Tongue (tissue), 2 donors: ENCODE results near the gene KSR1. TPM values are rescaled to one million over a fixed set of nuclear protein-coding genes. Genes with fewer than 3 reads are reported as not detected.
"Not testable (repeated sequence)": the region's sequence is repeated elsewhere in the genome, so short reads cannot be mapped to it uniquely, and the experiment has no call there.

Experiments
- DNase-seq: peaks from one replicate; pipeline ENCODE4 v3.0.0-alpha.2; 2015
- total RNA-seq: library from RNA; depleted of rRNA; stranded (reverse); fragments of >200 nt; gene quantifications from one replicate; pipeline ENCODE4 v1.2.3, GENCODE V29; 2014

The KSR1 gene
- total RNA-seq, 1 donor from 2014 or later = 54.1 TPM

DNA sequence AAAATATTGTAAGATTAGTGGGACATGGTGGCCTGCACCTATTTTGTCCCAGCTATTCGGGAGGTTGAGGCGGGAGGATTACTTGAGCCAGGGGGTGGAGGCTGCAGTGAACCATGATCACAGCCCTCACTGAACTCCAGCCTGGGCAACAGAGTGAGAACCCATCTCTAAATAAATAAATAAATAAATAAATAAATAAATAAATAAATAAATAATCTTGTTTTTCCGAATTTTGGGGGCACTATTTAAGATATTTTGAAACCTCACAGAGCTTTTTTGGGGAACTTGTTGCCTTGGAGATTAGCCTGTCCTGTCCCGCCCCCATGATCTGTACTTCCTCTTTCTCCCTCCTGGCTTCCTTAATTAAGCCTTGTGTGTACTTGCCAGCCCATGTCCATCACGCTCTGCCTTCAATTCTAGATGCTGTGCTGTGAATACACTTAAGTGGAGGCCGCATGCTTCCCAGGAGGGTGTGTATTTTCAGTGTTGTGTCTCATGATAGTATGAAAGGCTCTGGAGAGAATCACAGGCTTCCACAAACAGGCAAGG is 179.1 kb downstream of the KSR1 start:
- peak; percentile 25 for DNase-seq

DNA sequence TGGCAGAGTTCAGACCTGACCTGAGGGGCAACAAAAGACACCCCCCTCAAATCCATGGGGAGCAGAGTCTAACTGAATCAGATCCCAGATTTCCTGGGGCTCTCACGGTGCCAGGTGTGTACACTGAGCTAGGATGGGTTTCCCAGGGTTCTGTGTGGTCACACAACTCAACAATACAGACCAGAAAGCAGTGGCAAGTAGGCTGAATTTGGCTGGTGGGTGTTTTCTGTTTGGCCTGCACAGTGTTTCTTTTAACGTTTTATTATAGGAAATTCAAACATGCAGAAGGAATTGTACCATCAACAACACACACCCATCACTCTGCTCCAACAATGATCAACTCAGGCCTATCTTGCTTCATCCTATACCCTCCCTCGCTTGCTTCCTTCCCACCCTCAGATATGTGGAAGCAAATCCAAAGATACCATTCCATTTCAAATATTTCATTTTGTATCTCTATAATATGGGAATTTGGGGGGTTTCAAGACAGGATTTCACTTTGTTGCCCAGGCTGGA is 179.8 kb downstream of the KSR1 start:
- not testable (repeated sequence) for DNase-seq

DNA sequence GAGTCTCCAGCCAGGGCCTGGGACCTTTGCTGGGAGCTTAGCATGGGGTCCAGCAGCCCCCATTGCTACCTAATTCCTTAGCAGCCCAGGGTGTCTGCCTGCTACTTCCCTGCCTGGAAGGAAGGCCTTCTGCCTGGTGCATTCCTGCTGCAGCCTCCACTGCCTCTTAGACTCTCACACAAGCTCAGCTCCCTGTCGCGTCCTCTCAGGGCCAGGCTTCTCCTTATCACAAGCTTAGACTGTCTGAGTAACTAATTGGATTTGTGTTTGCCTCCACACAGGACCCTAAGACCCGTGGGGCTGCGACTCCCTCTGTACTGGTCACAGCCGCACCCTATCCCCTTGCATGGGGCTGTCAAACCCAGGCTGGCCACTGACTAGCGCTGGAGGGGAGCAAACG is 181.6 kb downstream of the KSR1 start:
- not testable (repeated sequence) for DNase-seq

DNA sequence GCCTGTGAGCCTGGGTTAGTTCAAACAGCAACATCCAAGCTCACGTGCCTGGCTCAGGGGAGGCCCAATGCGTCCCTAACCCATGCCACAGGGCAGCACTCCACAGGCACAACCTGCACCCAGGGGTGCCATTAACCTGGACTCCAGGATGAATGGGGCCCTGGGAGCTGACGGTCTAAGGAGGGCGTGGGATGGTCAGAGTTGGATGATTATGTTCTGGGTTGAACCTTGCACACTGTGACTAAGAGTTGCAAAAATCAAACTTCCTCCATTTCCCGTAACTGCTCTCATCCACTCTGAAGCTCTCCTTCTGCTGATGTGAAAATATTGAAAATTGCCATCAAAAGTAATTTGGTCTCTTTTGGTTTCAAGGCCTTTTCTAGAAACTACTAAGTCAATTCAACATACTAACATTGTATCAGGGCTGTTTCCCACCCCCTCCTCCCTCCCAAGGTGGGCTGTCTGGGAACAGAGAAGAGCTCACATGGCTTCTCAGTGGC is 182.2 kb downstream of the KSR1 start:
- DNase-seq = not testable (repeated sequence)

DNA sequence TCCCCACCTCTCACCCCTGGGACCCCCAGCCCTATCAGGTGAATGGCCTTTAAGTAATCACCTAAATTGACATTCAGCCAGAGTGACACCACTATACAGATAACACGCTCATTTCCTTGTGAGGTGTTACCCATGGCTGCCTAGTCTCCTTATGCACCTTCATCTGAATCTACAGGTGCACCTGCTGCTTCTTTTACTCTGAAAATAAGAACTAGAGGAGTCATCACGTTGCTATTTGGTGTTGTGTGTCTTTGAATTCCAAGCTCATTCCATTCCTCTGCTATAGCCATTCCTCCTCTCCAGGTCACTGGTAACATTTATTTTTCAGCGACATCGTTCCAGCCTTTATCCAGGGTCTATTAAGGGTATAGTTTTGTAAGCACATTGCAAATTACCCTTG is 184.5 kb downstream of the KSR1 start:
- DNase-seq = no peak

DNA sequence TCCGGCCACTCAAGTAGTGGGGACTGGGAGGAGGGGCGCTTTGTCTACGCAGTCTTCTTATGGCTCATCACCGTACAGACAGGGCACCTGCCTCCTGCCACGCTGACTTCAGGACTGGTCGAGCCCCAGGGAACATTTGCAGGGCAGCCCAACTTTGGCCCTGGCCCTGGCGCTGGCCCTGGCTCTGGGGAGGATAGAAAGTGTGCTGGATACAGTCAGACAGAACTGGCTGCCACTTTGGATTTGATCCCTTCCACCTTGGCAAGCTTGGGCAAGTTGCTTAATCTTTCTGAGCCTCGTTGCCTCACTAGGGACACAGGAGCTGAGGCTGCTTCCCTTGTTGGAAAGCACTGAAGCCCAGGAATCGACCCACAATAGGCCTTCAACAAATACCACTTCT is 188.3 kb downstream of the KSR1 start:
- no peak for DNase-seq

DNA sequence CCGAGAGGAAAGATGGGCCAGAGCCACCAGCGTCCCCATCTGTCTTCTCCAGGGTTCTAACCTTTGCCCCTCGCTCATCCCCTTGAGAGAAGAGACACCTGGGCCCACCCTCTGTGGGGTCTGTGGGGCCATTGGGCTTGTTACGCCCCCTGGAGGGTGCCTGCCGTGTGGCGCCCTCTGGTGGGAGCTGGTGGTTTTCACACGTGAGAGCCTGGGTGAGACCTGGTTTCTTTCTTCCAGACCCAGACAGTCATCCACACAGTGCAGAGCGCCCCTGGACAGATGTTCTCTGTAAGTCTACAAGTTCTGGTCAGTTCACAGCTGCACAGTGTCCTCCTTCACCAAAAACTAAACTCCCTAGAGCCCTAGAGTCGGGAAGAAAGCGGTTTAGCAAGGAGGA is 189.4 kb downstream of the KSR1 start:
- not testable (repeated sequence) for DNase-seq

DNA sequence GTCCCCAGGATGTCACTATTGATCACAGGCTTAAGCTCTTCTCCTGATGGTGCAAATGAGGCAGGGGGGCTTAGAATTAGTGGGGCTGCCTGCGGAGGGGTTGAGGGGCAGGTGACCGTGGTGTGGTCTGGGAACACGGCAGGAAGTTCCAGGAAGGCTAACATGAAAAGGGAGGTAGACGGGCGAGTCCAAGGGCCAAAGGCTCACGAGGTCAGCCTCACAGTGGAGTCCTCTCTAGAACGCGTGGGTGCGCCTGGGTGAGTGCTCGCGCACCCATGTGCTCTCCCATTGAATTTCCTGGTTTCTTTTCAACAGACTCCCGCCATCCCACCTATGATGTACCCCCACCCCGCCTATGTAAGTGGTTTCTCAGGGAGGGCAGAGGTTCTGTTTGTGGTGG is 190.0 kb downstream of the KSR1 start:
- no peak for DNase-seq

DNA sequence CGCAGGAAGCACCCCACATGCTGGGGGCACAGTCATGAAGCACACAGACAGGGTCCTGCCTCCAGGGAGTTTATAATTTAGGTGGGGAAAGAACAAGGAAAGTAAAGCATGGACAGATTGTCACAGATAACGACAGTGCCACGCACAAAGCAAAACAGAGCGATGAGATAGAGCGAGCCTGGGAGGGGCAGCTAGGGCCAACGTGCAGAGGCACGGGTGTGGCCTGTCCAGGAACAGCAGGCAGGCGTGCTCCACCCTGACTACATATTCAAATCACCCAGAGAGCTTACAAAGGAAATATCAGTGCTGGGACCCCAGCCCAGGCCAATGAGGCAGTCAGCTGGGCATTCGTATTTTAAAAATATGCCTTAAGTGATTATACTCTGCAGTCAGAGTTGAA is 191.5 kb downstream of the KSR1 start:
- DNase-seq = no peak

DNA sequence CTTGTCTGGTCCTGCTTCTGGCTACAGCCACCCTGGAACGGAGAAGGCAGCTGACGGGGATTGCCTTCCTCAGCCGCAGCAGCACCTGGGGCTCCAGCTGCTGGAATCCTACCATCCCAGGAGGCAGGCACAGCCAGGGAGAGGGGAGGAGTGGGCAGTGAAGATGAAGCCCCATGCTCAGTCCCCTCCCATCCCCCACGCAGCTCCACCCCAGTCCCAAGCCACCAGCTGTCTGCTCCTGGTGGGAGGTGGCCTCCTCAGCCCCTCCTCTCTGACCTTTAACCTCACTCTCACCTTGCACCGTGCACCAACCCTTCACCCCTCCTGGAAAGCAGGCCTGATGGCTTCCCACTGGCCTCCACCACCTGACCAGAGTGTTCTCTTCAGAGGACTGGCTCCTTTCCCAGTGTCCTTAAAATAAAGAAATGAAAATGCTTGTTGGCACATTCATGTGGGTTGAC is 192.9 kb downstream of the KSR1 start:
- DNase-seq = not testable (repeated sequence)

DNA sequence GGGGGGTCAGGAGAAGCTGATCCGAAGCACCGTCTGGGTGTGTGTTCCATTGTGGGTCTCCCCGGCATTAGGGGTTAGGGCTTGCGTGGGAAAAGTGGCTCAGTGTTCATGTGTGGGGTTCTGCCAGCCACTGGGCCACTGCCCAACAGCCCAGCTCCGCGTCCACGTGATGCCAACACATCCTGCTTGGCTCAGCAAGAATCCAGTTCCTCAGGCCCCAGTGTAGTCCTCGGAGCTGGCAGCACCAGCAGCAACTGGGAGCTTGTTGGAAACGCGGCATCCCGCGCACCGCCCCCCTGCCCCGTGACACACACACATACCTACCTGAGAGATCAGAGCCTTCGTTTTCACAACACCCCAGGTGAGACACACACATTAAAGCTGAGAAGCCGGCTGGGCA is 193.7 kb downstream of the KSR1 start:
- DNase-seq = no peak

DNA sequence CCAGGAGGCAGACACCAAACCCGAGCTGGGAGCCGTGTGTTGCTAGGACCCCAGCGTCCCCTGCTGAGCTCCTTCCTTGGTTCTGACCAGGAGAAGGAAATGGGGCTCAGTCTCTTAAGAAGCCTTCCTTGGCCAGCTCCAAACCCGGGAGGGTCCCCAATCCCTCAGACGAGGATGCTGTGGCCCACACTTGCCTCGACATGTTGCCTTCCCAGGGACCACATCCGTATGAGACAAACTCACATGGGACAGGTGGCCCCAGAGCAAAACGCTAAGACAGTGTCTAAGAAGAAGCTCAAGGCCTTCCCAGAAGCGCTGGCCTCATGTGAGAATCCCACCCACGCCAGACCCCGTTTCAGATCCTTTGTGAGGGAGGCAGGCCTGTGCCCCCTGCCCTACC is 194.6 kb downstream of the KSR1 start:
- no peak for DNase-seq

DNA sequence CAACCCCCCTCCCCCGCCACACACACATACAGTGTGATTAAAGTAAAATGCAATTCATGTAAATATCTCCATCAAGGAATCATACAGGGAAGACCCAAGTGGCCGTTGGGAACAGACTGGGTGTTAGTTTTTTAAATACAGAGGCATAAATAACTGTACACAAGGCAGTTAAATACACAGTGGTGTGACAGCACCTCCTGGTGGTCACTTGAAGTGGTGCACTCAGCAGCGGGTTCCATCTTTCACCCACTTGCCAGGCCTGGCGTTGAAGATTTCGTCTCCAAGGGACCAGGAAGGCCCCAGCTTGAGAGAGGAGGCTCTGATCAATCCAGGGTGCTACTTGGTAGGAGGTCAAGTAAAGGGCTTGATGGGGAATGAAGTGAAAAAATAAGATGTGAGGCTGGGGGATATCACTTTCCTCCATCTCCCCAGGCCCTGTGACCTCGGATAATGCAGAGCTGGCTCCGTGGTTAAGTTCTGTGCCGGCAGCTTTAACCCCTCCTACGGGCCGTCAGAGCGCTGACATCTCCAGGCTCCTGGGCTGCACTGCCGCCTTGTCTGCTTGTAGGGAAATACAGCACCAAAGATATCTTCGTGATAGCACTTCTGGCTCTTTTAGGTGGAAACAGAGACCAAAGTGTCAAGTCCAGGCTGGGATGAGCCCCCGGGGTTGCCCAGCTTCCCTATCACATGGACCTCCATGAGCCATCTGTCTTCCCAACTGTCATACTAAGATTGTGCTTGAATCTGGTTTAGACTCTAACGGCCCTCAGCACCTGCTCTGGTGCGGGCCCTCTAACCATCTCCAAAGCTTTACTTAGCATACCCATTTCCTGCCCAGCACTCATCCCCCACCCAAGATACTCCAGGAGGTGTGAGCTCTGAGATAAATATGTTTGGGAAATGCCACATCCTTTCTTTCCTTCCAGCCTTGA is 195.4 kb downstream of the KSR1 start:
- peak; percentile 57 for DNase-seq

DNA sequence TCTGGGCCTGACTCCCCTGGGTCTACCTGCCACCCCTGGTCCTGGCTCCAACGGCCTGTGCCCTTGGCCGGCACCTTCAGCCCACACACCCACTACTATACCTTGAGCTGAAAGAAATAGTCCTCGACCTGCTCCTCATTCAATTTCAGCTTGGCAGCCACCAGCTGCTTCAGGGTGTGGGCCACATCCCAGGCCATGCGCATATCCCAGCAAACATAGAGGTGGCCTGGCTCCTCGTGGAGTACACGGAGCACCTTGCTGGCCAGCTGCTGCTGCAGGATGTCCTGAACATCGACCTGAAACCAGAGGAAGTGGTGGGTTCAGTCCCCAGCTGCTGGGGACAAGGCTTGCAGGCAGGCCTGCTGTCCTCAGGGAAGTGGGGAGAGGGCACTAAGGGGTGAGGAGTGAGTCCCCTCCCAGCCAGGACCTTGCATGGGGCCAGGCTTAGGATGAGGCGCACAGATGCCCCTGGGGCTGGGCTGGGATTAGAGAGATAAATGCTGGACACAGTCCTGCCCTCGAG is 197.3 kb downstream of the KSR1 start:
- DNase-seq = not testable (repeated sequence)

DNA sequence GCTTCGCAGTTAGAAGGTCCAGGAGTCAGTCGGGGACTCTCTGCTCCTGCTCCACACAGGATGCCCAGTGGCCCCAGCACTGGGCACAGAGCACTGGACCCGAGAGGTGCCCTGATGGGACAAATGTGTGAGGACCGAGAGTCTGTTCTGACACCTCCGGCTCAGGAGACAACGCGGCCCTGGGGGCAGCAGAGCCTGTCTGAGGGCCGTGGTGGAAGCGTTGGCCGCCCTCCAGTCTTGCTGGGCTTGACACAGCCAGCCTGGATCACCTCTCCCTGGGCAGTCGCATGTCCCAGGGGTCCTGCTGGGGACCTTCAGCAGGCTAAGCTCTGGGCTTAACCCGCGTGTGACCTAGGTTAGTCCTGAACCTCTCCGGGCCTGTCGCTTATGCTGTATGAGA is 197.9 kb downstream of the KSR1 start:
- no peak for DNase-seq

DNA sequence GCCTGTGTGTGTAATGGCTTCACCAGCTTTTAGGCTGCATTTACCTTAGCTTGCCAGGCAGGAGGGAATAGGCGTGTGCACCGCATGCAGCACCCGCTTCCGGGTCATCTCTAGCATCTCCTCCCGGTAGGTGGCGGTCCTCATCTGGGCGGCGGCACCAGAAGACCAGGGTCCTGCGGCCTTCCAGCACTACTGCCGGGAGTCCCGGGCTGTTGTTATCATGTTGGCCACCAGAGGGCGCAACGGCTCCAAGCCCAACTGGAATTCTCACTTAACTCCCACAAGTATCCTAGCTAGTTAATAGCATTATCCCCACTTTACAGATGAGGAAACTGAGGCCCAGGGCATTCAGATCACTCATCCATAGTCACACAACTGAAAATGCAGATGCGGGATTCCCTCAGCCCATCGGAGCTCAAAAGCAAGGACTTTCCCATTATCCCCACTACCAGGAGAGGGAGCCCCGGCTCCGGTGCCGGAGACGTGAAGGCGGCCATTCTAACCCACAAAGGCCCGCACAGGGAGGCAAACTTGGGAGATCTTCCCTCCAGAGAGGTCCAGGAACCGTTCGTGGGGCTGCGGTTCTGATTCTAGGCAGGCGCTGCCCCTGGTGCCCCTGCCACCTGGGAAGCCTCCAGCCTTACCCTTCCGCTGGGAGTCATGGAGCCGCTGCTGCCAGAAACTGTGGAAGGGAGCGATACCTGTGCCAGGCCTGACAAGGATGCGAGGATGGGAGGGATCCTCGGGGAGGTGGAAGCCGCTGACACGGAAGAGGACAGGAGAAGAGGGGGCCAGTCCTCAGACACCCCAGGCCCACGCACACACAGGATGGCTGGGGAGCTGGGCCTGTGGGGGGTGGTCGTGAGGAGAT is 198.6 kb downstream of the KSR1 start:
- DNase-seq = peak; percentile 81

DNA sequence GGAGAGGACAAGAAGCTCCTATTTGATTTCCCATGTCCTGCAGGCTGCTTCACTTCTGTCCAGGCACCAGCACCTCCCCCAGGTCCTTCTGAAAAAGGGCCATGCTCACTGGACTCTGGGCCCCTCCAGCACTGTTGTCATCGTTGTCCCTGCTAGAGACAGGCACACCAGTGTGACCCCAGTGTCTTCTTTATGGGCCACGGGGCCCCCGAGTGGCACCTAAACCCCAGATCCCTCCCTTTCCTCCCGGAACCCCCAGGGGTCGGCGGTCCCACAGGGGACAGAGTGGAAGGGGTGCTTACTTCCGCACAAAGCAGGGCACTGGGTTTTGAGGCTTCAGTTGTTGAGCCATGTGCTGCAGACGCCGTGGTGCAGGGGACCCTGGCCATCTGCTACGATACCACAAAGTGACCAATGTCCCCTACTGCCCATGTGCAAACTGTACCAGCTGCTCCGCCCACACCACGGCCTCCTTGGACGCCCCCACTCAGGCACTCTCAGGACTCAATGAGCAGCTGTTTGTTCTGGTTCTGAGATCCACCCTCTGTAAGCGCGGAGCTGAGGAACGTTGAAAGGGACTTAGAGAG is 199.4 kb downstream of the KSR1 start:
- DNase-seq = not testable (repeated sequence)

DNA sequence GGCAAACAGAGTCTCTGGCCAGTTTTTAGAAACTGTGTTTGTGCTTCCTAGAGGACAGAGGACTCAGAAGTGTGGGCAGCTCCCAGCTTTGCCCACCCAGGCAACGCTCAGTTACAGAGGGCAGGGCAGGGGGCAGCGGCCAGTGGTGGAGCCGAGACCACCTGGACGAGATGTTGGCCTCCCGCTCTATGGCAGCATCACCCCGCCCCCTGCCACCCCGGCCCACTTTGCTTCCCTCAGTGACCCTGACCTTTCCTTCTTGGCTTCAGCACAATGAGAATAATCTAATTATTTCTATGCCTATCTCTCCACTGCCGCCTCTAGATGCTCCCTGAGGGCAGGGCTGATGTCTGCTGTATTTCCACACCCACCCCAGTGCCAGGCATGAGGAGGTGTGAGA is 200.4 kb downstream of the KSR1 start:
- DNase-seq = not testable (repeated sequence)

DNA sequence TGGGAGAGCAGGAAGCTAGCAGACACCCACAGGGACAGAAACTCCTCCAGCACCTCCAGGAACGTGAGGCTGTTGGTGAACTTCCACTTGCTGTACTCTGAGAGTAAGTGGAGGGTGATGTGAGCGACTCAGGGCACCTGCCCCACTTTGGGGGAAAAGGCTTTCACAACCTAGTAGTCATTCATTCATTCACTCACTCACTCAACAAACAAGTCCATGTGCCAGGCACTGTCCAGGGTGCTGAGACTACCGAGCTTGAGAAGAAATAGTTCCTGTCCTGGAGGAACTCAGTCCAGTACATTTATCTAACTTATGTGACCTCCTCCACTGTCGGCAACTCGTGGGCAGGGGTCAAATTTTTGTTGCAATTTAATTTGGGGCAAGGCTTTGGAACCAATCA is 201.4 kb downstream of the KSR1 start:
- DNase-seq = peak; percentile 19

DNA sequence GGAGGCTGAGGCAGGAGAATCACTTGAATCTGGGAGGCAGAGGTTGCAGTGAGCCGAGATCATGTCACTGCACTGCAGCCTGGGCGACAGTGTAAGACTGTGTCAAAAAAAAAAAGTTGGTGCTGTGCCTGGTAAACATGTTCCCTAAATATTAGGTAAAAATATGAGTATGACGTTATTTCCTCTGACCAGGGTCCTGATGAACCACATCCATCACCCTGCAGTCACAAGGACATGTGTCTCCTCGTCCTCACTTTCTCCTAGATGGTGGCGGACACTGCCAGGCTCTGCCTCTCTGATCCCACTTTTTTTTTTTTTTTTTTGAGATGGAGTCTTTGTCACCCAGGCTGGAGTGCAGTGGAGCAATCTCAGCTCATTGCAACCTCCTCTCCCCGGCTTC is 203.4 kb downstream of the KSR1 start:
- no peak for DNase-seq

DNA sequence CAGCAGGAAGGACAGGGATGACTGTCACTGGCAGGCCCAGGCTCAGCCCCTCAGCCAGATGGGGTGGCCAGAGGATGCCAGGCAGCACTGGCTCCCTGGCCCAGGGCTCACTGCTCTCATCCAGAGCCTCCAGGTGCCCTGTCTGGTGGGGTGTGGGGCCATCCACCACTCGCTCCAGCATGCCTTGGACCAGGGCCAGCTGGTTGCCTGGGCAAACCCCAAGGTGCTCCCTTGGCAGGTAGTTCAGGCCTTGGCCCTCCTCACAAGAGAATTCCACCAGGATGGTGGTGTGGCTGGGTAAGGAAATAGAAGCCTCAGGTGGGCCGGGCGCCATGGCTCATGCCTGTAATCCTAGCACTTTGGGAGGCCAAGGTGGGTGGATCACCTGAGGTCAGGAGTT is 204.2 kb downstream of the KSR1 start:
- no peak for DNase-seq
